D341Med (cell line): ENCODE measurements around the gene METTL26.
"Not testable (repeated sequence)": the region's sequence is repeated elsewhere in the genome, so short reads cannot be mapped to it uniquely, and the experiment has no call there.

Experiments used
- DNase-seq: peaks from one replicate; pipeline ENCODE4 v3.0.0; 2012; ENCODE audit warnings: low spot score

The METTL26 gene

GRCh38 chr16:624526-625070, 11.5 kb downstream of the METTL26 start:
- DNase-seq = no peak

GRCh38 chr16:622920-623280, 13.2 kb downstream of the METTL26 start:
- no peak for DNase-seq

- no peak for DNase-seq
Observed at GRCh38 chr16:621526-622105, 14.5 kb downstream of the METTL26 start.

GRCh38 chr16:620700-621525, 15.2 kb downstream of the METTL26 start:
- no peak for DNase-seq

GRCh38 chr16:619476-620100, 16.5 kb downstream of the METTL26 start:
- DNase-seq = no peak

- DNase-seq = peak; percentile 55
Observed at GRCh38 chr16:617855-618254, 18.2 kb downstream of the METTL26 start.

GRCh38 chr16:616733-617586, 19.1 kb downstream of the METTL26 start:
- no peak for DNase-seq

- DNase-seq = no peak
Observed at GRCh38 chr16:615122-615521, 21.0 kb downstream of the METTL26 start.

GRCh38 chr16:610513-611381, 25.4 kb downstream of the METTL26 start:
- peak; percentile 90 for DNase-seq

GRCh38 chr16:609984-610383, 26.1 kb downstream of the METTL26 start:
- DNase-seq = no peak

GRCh38 chr16:609316-609715, 26.8 kb downstream of the METTL26 start:
- DNase-seq = no peak

- no peak for DNase-seq
Observed at GRCh38 chr16:608019-608418, 28.1 kb downstream of the METTL26 start.

GRCh38 chr16:606656-607307, 29.3 kb downstream of the METTL26 start:
- peak; percentile 82 for DNase-seq

GRCh38 chr16:603933-604332, 32.2 kb downstream of the METTL26 start:
- no peak for DNase-seq

GRCh38 chr16:600781-601180, 35.3 kb downstream of the METTL26 start:
- peak; percentile 72 for DNase-seq

GRCh38 chr16:598823-599739, 37.0 kb downstream of the METTL26 start:
- no peak for DNase-seq

- not testable (repeated sequence) for DNase-seq
Observed at GRCh38 chr16:597655-598054, 38.5 kb downstream of the METTL26 start.

- DNase-seq = no peak
Observed at GRCh38 chr16:596736-597060, 39.4 kb downstream of the METTL26 start.

- DNase-seq = no peak
Observed at GRCh38 chr16:595942-596735, 40.0 kb downstream of the METTL26 start.
